GM19099 (cell line): Measurements from ENCODE around the gene P4HTM.

ENCODE experiments used
- POLR2A ChIP-seq: IDR thresholded peaks from 3 replicates; pipeline ENCODE4 v1.6.1; 2011; ENCODE audit warnings: low read depth; ENCODE audit not compliant: insufficient read length; ENCODE audit errors: extremely low read depth

Gene P4HTM, protein sequence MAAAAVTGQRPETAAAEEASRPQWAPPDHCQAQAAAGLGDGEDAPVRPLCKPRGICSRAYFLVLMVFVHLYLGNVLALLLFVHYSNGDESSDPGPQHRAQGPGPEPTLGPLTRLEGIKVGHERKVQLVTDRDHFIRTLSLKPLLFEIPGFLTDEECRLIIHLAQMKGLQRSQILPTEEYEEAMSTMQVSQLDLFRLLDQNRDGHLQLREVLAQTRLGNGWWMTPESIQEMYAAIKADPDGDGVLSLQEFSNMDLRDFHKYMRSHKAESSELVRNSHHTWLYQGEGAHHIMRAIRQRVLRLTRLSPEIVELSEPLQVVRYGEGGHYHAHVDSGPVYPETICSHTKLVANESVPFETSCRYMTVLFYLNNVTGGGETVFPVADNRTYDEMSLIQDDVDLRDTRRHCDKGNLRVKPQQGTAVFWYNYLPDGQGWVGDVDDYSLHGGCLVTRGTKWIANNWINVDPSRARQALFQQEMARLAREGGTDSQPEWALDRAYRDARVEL

DNA sequence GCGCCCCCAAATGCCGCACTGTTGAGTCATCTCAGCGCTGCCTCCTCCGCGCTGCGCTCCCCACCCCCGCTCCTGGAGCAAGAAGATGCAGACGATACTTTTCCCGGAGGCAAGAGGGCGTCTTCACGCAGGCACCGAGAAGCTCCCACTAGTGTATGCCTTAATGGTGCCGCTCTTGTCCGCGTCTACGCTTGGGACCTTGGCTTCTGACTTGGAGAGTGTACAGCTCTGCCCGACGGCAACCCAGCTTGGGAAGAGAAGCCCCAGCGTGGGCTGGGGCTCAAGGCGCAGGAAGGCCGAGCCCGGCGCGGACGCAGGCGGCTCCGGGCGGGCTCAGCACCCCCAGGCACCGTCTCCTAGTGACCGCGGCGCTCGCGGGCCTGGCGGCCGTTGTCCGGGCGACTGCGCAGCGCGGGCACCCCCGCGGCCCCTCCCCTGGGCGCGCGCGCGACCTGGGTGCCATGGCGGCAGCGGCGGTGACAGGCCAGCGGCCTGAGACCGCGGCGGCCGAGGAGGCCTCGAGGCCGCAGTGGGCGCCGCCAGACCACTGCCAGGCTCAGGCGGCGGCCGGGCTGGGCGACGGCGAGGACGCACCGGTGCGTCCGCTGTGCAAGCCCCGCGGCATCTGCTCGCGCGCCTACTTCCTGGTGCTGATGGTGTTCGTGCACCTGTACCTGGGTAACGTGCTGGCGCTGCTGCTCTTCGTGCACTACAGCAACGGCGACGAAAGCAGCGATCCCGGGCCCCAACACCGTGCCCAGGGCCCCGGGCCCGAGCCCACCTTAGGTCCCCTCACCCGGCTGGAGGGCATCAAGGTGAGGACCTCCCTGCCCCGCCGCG is at the start of gene P4HTM:
Gene P4HTM (plus strand): TSS at position 446 of the 840 bp plus-strand sequence. CDS start 16 bp downstream, at position 462.
- peak; percentile 28 for TF ChIP-seq POLR2A

DNA sequence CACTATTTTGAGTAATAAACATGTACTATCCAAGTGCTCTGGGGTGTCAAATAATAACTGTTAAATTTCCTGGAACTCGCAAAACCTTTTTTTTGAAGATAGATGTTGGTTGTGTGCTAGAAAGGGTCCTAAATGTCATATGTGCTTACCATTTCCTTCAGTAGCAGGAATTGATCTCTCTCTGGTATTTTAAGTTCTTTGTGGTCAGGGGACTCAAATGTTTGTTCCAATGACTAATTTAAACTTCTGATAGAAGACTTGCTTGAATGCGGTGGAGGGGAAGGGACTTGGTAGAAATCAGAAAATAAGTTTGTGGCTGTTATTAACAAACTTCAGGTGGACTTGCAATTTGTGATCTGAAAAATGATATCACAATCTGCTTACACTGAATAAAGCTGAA is 44.6 kb upstream of the P4HTM start:
- no peak for TF ChIP-seq POLR2A

DNA sequence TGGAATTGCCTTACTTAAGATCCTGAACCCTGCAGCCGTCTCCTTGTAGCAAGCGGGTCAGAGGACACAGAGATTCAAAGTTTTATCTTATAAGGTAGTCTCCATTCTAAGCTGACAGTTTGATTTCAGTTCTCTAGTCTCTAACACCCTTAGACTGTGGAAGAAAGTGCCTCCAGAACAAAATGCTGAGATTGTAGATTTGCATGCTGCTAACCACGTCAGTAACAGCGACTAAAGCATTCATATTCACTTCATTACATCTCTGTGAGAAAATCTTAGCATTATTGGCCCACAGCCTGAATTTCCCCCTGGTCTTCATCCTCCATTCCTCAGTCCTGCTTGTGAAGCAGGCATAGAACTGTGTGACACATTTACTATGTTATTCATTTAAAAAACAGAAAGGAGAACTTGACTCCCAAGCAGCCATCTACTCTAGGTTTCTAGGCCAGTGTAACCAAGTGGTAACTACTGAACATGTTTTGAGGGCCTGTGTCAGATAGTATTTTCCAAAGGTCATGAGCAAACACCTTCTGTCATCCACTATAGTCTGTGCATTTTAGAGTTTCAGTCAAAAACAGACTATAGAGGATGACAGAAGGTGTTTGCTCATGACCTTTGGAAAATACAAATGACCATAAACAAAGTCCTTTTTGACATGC is 44.0 kb upstream of the P4HTM start:
- no peak for TF ChIP-seq POLR2A

DNA sequence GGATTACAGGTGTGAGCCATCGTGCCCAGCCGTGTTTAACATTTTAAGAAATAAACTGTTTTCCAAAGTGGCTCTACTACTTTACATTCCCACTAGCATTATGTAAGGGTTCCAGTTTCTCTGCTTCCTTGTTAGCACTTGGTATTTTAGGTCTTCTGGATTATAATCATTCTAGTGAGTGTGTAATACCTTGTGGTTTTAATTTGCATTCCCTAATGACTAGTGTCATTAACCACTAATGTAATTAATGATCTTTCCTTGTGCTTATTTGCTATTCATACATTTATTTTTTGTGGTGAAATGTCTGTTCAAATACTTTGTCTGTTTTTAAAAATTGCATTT is 40.7 kb upstream of the P4HTM start:
- no peak for TF ChIP-seq POLR2A

DNA sequence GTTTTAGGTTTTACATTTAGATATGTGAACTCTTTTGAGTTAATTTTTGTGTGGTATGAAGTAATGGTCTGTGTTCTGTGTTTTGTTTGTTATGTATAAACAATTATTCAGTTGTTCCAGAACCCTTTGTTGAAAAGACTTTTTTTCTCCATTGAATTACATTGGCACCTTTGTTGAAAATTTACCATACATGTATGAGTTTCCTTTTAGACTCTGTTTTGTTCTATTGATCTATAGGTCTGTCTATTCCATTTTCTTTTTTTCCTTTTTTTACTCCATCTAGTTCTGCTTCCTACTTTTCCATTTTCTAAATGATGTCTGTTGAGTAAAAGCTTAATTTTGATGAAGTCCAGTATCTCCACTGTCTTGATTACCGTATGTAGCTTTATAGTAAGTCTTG is 40.0 kb upstream of the P4HTM start:
- TF ChIP-seq POLR2A, result no peak

DNA sequence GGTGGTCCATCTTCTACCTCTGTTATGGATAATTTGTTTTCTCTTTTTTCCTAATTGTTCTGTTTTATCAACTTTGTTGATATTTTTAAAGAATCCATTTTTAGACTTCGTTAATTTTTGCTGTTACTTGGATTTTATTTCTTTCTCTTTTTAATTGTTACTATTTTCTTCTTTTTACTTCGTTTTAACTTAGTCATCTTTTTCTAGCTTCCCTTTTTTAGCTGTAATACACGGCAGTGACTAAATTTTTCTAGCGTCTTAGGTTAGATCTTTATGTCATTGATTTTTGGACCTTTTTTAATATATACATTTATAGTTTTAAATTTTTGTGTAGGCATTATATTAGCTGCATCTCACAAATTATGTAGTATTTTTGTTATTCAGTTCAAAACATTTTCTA is 38.3 kb upstream of the P4HTM start:
- no peak for TF ChIP-seq POLR2A

DNA sequence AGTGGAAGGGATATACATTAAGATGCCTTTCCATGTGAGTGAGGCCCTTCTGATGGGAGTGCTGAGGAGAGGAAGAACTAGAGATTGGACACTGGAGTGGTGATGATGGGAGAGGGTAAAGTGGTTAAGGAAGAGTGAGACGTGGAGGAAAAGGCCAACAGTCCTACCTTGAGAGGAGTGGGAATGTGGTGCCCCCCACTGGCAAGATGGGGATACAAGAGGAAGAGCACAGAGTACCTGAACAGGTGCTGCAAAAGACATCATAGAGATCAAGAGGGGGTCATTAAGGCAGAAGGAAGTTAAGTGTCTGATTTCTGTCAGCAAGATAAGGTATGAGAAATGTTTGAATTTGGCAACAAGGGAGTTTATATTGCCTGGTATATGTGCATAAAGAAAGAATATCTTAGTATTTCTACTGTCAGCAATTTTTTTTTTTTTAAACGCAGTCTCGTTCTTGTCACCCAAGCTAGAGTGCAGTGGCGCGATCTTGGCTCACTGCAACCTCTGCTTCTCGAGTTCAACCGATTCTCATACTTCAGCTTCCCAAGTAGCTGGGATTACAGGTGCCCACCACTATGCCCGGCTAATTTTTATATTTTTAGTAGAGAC is 37.4 kb upstream of the P4HTM start:
- no peak for TF ChIP-seq POLR2A

DNA sequence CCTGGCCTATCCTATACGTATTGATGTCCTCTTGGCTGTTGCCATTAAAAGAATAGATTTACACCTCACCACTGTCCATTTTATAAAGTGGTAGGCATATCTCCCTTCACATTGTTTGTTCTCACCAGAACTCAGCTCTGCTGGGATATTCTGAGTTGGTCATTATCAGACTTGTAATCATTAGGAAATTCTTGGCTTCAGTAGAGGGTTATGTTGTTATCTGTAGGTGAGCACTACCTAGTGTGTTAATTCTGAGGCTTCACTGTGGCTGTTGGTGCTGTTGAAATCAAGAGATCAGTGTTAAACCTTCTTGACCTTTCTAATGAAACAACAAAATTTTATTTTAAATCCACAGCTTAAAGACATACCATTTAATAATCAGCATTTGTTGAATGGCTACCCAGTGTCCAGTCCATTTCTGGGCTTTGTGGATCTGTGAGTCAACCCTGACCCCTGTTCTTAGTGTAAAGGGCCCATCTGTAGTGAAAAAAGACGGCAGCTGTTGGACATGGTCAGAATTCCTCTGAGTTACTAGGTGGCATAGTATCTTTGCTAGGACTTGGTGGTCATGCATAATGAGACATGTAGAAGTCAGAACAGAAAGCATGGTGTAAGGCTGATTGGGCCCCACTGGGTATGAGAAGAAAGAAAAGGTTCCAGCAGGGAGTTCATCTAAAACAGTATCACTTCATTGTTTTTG is 32.9 kb upstream of the P4HTM start:
- no peak for TF ChIP-seq POLR2A

DNA sequence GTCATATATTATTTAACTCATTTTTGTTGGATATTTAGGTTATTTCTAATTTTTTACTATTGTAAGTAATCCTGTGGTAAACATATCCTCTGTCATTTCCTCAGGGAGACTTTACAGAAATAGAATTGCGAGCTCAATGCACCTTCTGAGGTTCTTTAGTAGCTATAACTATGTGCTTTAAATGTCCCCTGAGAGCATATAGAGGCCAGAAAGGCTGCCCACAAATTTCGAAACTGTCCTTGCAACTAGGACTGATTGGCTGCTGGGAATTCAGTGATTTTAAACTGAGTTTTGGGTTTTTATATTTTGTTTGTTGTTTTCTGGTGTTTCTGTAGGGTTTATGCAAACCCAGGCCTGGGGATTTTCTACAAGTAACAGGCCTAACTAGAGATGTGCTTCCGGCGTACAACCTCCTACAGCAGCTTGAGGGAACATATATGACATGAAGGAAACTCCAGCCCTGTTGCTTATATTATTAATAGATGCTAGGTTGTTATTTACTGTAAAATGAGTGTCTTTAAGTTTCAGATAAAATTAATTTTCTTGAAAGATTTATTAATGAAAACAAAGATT is 29.1 kb upstream of the P4HTM start:
- no peak for TF ChIP-seq POLR2A

DNA sequence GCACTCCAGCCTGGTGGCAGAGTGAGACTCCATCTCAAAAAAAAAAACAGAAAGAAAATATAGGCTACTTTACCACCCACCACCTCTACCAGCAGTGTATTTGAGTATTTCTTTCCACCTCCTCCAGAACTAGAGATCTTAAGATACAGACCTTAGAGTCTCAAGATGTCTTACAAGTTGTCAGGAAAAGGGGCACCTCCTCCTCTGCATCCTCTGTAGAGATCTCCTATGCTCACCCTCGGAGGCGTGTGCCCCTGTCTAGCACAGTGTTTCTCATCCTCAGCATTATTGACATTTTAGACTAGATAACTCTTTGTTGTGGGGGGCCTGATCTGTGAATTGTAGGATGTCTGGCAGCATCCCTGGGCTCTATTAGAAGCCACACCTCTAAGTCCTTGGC is 27.7 kb upstream of the P4HTM start:
- no peak for TF ChIP-seq POLR2A

DNA sequence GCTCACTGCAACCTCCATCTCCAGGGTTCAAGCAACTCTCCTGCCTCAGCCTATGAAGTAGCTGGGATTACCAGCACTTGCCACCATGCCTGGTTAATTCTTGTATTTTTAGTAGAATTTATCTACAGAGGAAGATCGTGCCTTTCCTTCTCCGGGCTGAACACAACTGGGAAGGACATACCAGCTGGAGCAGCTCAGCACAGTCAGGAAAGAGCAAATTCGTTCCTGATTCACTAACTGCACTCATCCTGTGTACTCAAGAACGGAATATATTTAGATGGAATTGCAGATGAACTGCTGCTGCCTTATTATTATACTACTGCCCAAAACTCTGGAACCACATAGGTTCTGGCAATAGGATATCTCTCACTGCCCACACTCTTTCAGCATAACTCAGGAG is 27.1 kb upstream of the P4HTM start:
- TF ChIP-seq POLR2A, result no peak

DNA sequence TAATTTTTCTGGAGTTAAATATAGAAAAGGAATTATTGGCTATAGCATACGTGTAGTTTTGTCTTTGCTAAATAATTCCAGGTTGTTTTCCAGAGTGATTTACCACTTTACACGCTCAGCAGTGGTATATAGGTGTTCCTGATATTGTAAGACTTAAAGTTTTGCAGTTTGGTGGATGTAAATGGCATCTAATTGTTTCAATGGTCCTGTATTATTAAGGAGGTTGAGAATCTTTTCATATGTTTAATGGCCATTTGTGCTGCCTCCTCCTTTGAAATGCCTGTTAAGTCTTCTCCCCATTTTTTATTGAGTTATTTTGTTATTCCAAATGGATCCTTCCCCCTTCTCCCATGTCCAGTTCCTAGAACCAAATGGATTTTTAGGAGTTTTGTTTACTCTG is 26.4 kb upstream of the P4HTM start:
- TF ChIP-seq POLR2A, result no peak

DNA sequence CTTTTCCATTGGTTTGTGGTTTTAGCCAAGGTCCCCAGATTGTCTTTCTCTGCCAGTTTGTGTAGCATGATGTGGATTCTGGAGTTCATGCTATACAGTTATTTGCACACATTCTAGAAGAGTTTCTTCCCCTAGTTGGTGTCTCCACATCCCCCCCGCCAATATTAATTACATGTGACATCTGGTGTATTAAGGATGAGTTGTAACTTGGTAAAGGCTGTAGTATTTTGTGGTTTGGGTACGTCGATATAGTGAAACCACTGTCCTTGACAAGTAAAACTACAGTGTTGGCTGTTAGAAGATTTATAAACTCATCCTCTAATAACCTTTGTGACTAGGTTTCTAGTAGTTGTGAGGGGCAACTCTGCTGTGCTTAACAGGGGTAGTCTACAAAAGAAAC is 23.7 kb upstream of the P4HTM start:
- TF ChIP-seq POLR2A, result no peak

DNA sequence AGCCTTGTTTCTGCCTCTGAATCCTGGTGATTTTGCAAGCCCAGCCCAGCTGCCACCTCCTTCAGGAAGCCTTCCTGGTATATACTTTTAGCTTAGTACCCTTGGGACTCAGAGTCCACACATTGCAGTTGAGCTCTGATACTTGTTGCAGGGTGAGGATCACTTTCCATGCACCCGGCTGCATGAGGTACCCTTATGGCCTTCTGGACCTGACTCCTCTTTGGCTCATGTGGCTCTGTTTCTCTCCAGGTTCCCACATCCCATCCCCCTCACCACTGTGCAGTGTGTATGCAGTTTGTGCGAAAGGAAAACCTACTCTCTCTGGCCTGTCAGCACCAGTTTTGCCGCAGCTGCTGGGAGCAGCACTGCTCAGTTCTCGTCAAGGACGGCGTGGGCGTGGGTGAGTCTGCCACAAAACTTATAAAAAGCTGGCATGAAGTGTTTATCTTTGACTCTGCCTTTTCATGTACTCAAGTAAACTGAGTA is 23.1 kb upstream of the P4HTM start:
- TF ChIP-seq POLR2A, result no peak

DNA sequence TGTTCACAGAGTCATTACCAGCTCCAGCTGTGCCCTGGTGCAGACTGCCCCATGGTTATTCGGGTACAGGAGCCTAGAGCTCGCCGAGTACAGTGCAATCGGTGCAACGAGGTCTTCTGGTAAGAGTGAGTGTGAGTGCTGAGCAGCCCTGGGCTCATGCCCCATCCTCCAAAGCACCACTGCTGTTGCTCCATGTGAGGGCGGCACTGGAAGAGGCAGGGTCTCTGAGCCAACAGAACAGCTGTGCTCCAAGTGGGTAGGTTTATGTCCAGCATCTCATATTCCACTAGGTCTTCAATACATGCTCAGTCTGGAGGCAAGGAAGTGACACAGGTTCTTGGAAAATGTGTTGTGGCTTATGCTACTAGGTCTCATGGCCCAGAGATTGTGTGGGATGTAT is 19.5 kb upstream of the P4HTM start:
- TF ChIP-seq POLR2A, result no peak
